ENCODE results near the gene PCDHA9. TPM values are rescaled to one million over a fixed set of nuclear protein-coding genes. Genes with fewer than 3 reads are reported as not detected.
"Not testable (repeated sequence)": the region's sequence is repeated elsewhere in the genome, so short reads cannot be mapped to it uniquely, and the experiment has no call there.

The PCDHA9 gene
- total RNA-seq, 1 experiment from 2014 or later, result not detected

- not testable (repeated sequence) for H3K27ac ChIP-seq (ENCODE audit: low read length); DNase-seq; H3K4me2 ChIP-seq (ENCODE audit: low read depth, low read length, poor library complexity, severe bottlenecking); H2AFZ ChIP-seq (ENCODE audit: low read length); H3K27me3 ChIP-seq (ENCODE audit: low read length); H3K36me3 ChIP-seq (ENCODE audit: insufficient read depth, low read length); H3K9me2 ChIP-seq (replicated peaks; ENCODE audit: insufficient read depth, low read length); H3K9me3 ChIP-seq (ENCODE audit: low read length); H3K4me3 ChIP-seq (ENCODE audit: low read length); H3K9ac ChIP-seq (ENCODE audit: low read length); H3K79me2 ChIP-seq (ENCODE audit: low read length); H3K4me1 ChIP-seq (ENCODE audit: low read length); H4K20me1 ChIP-seq (ENCODE audit: insufficient read depth, low read depth, low read length)
These were observed 18.4 kb upstream of the PCDHA9 start for GRCh38 chr5:140829511-140830501.

GRCh38 chr5:140833993-140834392, 14.2 kb upstream of the PCDHA9 start, which contains the start of gene PCDHA7:
PCDHA7 (plus strand) TSS chr5:140834269; CDS start chr5:140834384, 115 bp downstream.
- no peaks in the 10 kb centered on the region for H3K9me2 ChIP-seq (replicated peaks; ENCODE audit: insufficient read depth, low read length)
- DNase-seq, result no peak
- no peaks in the 10 kb centered on the region for H4K20me1 ChIP-seq (ENCODE audit: insufficient read depth, low read depth, low read length)
- H3K9ac ChIP-seq (ENCODE audit: low read length), result no peak within 1 kb of the TSS
- H2AFZ ChIP-seq (ENCODE audit: low read length), result no peak within 1 kb of the TSS
- no peak within 1 kb of the TSS for H3K4me3 ChIP-seq (ENCODE audit: low read length)
- no peaks in the 10 kb centered on the region for H3K4me1 ChIP-seq (ENCODE audit: low read length)
- H3K36me3 ChIP-seq (ENCODE audit: insufficient read depth, low read length), result no peaks in the 10 kb centered on the region
- H3K79me2 ChIP-seq (ENCODE audit: low read length), result no peaks in the 10 kb centered on the region
- H3K4me2 ChIP-seq (ENCODE audit: low read depth, low read length, poor library complexity, severe bottlenecking), result no peak within 1 kb of the TSS
- no peak within 1 kb of the TSS for H3K27ac ChIP-seq (ENCODE audit: low read length)
- no peaks in the 10 kb centered on the region for H3K9me3 ChIP-seq (ENCODE audit: low read length)
- no peaks in the 10 kb centered on the region; the same call in 1 of the 2 replicates for H3K27me3 ChIP-seq (ENCODE audit: low read length)

DNA sequence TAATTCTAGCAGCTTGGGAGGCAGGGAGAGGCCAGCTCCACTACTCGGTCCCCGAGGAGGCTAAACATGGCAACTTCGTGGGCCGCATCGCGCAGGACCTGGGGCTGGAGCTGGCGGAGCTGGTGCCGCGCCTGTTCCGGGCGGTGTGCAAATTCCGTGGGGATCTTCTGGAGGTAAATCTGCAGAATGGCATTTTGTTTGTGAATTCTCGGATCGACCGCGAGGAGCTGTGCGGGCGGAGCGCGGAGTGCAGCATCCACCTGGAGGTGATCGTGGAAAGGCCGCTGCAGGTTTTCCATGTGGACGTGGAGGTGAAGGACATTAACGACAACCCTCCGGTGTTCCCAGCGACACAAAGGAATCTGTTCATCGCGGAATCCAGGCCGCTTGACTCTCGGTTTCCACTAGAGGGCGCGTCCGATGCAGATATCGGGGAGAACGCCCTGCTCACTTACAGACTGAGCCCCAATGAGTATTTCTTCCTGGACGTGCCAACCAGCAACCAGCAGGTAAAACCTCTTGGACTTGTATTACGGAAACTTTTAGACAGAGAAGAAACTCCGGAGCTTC, 13.7 kb upstream of the PCDHA9 start:
- H3K9me2 ChIP-seq (replicated peaks; ENCODE audit: insufficient read depth, low read length); H2AFZ ChIP-seq (ENCODE audit: low read length); H3K9ac ChIP-seq (ENCODE audit: low read length): not testable (repeated sequence)

DNA sequence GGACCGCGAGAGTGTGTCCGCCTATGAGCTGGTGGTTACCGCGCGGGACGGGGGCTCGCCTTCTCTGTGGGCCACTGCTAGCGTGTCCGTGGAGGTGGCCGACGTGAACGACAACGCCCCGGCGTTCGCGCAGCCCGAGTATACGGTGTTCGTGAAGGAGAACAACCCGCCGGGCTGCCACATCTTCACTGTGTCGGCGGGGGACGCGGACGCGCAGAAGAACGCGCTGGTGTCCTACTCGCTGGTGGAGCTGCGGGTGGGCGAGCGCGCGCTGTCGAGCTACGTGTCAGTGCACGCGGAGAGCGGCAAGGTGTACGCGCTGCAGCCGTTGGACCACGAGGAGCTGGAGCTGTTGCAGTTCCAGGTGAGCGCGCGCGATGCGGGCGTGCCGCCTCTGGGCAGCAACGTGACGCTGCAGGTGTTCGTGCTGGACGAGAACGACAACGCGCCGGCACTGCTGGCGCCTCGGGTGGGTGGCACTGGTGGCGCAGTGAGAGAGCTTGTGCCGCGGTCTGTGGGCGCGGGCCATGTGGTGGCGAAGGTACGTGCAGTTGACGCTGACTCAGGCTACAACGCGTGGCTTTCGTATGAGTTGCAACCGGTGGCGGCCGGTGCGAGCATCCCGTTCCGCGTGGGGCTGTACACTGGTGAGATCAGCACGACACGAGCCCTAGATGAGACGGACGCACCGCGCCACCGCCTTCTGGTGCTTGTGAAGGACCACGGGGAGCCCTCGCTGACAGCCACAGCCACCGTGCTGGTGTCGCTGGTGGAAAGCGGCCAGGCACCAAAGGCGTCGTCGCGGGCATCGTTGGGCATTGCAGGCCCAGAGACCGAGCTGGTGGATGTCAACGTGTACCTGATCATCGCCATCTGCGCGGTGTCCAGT, 12.3 kb upstream of the PCDHA9 start:
- no peak overlapping the region for H3K27ac ChIP-seq (ENCODE audit: low read length)
- H4K20me1 ChIP-seq (ENCODE audit: insufficient read depth, low read depth, low read length), result no peaks in the 10 kb centered on the region
- H2AFZ ChIP-seq (ENCODE audit: low read length), result no peak overlapping the region
- H3K27me3 ChIP-seq (ENCODE audit: low read length), result no peaks in the 10 kb centered on the region; the same call in 1 of the 2 replicates
- H3K4me1 ChIP-seq (ENCODE audit: low read length), result no peaks in the 10 kb centered on the region
- no peaks in the 10 kb centered on the region for H3K79me2 ChIP-seq (ENCODE audit: low read length)
- H3K4me2 ChIP-seq (ENCODE audit: low read depth, low read length, poor library complexity, severe bottlenecking), result no peak overlapping the region
- no peaks in the 10 kb centered on the region for H3K9me3 ChIP-seq (ENCODE audit: low read length)
- no peak overlapping the region for H3K9ac ChIP-seq (ENCODE audit: low read length)
- H3K9me2 ChIP-seq (replicated peaks; ENCODE audit: insufficient read depth, low read length), result no peaks in the 10 kb centered on the region
- DNase-seq, result no peak
- no peak overlapping the region for H3K4me3 ChIP-seq (ENCODE audit: low read length)
- no peaks in the 10 kb centered on the region for H3K36me3 ChIP-seq (ENCODE audit: insufficient read depth, low read length)

More for the DNA sequence above, 13.7 kb upstream of the PCDHA9 start:
- H3K79me2 ChIP-seq (ENCODE audit: low read length); H3K9me3 ChIP-seq (ENCODE audit: low read length); H3K27me3 ChIP-seq (ENCODE audit: low read length); H3K4me1 ChIP-seq (ENCODE audit: low read length); H4K20me1 ChIP-seq (ENCODE audit: insufficient read depth, low read depth, low read length); H3K4me3 ChIP-seq (ENCODE audit: low read length); H3K36me3 ChIP-seq (ENCODE audit: insufficient read depth, low read length); H3K4me2 ChIP-seq (ENCODE audit: low read depth, low read length, poor library complexity, severe bottlenecking); DNase-seq; H3K27ac ChIP-seq (ENCODE audit: low read length): not testable (repeated sequence)

GRCh38 chr5:140840978-140841962, 6.9 kb upstream of the PCDHA9 start, which contains the start of gene PCDHA8:
PCDHA8 (plus strand) TSS chr5:140841187; CDS start chr5:140841322, 135 bp downstream.
- Histone ChIP-seq H3K9ac (ENCODE audit: low read length) (no peak within 1 kb of the TSS), H3K36me3 (ENCODE audit: insufficient read depth, low read length) (no peaks in the 10 kb centered on the region), H3K79me2 (ENCODE audit: low read length) (no peaks in the 10 kb centered on the region), H3K4me3 (ENCODE audit: low read length) (no peak within 1 kb of the TSS), H3K27ac (ENCODE audit: low read length) (no peak within 1 kb of the TSS), H3K9me3 (ENCODE audit: low read length) (no peaks in the 10 kb centered on the region), H3K27me3 (ENCODE audit: low read length) (no peaks in the 10 kb centered on the region), H2AFZ (ENCODE audit: low read length) (no peak within 1 kb of the TSS), H3K4me1 (ENCODE audit: low read length) (no peaks in the 10 kb centered on the region), H4K20me1 (ENCODE audit: insufficient read depth, low read depth, low read length) (no peaks in the 10 kb centered on the region), H3K4me2 (ENCODE audit: low read depth, low read length, poor library complexity, severe bottlenecking) (peak within 1 kb of the TSS; percentile 28), H3K9me2 (replicated peaks; ENCODE audit: insufficient read depth, low read length) (no peaks in the 10 kb centered on the region)
- DNase-seq, result peak; percentile 75

DNA sequence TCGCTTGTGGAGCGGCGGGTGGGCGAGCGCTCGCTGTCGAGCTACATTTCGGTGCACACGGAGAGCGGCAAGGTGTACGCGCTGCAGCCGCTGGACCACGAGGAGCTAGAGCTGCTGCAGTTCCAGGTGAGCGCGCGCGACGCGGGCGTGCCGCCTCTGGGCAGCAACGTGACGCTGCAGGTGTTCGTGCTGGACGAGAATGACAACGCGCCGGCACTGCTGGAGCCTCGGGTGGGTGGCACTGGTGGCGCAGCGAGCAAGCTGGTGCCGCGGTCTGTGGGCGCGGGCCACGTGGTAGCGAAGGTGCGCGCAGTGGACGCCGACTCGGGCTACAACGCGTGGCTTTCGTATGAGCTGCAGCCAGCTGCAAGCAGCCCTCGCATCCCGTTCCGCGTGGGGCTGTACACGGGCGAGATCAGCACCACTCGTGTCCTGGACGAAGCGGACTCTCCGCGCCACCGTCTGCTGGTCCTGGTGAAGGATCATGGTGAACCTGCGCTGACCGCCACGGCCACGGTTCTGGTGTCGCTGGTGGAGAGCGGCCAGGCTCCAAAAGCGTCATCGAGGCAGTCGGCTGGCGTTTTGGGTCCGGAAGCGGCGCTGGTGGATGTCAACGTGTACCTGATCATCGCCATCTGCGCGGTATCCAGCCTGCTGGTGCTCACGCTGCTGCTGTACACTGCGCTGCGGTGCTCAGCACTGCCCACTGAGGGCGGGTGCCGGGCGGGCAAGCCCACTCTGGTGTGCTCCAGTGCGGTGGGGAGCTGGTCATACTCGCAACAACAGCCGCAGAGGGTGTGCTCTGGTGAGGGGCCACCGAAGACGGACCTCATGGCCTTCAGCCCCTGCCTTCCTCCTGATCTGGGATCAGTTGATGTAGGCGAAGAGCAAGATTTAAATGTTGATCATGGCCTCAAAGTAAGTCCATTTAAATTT, 5.1 kb upstream of the PCDHA9 start:
- no peaks in the 10 kb centered on the region for H3K27me3 ChIP-seq (ENCODE audit: low read length)
- no peaks in the 10 kb centered on the region for H3K9me2 ChIP-seq (replicated peaks; ENCODE audit: insufficient read depth, low read length)
- H3K9me3 ChIP-seq (ENCODE audit: low read length), result no peaks in the 10 kb centered on the region
- DNase-seq, result no peak
- H3K4me2 ChIP-seq (ENCODE audit: low read depth, low read length, poor library complexity, severe bottlenecking), result no peak overlapping the region
- no peak overlapping the region for H3K27ac ChIP-seq (ENCODE audit: low read length)
- no peaks in the 10 kb centered on the region for H3K79me2 ChIP-seq (ENCODE audit: low read length)
- H3K4me3 ChIP-seq (ENCODE audit: low read length), result no peak overlapping the region
- no peaks in the 10 kb centered on the region for H4K20me1 ChIP-seq (ENCODE audit: insufficient read depth, low read depth, low read length)
- no peaks in the 10 kb centered on the region for H3K4me1 ChIP-seq (ENCODE audit: low read length)
- no peak overlapping the region for H2AFZ ChIP-seq (ENCODE audit: low read length)
- no peak overlapping the region for H3K9ac ChIP-seq (ENCODE audit: low read length)
- no peaks in the 10 kb centered on the region for H3K36me3 ChIP-seq (ENCODE audit: insufficient read depth, low read length)
